Breast epithelium (tissue), 4 donors: Measurements from ENCODE around the gene GMPR. TPM values are rescaled to one million over a fixed set of nuclear protein-coding genes. Genes with fewer than 3 reads are reported as not detected.

Experiments
- DNase-seq, 2 donors: peaks; one replicate each; pipeline ENCODE4 v3.0.0-alpha.2; 2019; ENCODE audit warnings: low spot score in 2 of 2
- H3K27ac ChIP-seq, 2 donors: fragments of 200-600 bp; sonication (generic) in 1 of 2; one replicate each; pipeline ENCODE4 v1.5.1; 2016 to 2019; ENCODE audit warnings: mild to moderate bottlenecking in 1 of 2
- H3K27me3 ChIP-seq, 2 donors: fragments of 200-600 bp; sonication (generic) in 1 of 2; one replicate each; pipeline versions ENCODE4 v1.5.1 to v1.6.0; 2017 to 2019; ENCODE audit warnings: control low read depth in 1 of 2, mild to moderate bottlenecking in 1 of 2
- H3K36me3 ChIP-seq: fragments of 200-600 bp; one replicate; pipeline ENCODE4 v1.5.1; 2019
- H3K4me1 ChIP-seq, 2 donors: fragments of 200-600 bp; sonication (generic); one replicate each; pipeline ENCODE4 v1.5.1; 2016 to 2019; ENCODE audit warnings: control low read depth in 1 of 2
- H3K4me3 ChIP-seq, 3 donors: fragments of 200-600 bp; sonication (generic); 1 replicate in 2 of 3; 2 replicates in 1 of 3; pipeline ENCODE4 v1.5.1; 2016 to 2019; ENCODE audit warnings: mild to moderate bottlenecking in 3 of 3, moderate library complexity in 2 of 3
- H3K9me3 ChIP-seq, 2 donors: fragments of 200-600 bp; sonication (generic) in 1 of 2; one replicate each; pipeline ENCODE4 v1.5.1; 2016 to 2019; ENCODE audit warnings: control low read depth in 1 of 2
- CTCF ChIP-seq, 3 donors: fragments of 450-650 bp; IDR thresholded peaks; one replicate each; pipeline ENCODE4 v1.5.1; 2016 to 2017; ENCODE audit warnings: antibody characterized with exemption in 3 of 3, mild to moderate bottlenecking in 3 of 3, moderate library complexity in 3 of 3
- POLR2A ChIP-seq: fragments of 450-650 bp; IDR thresholded peaks from one replicate; pipeline ENCODE4 v1.6.1; 2016; ENCODE audit warnings: antibody characterized with exemption, mild to moderate bottlenecking, moderate library complexity
- POLR2AphosphoS5 ChIP-seq, 3 donors: sonication (generic); formaldehyde crosslinking; IDR thresholded peaks; one replicate each; pipeline ENCODE4 v1.6.1; 2017; ENCODE audit warnings: antibody characterized with exemption in 3 of 3
- intact Hi-C: fragments of 100-400 bp; cut with DNase I; formaldehyde crosslinking; loops from one replicate; pipeline ENCODE4 v1.15.1; 2023; ENCODE audit warnings: low total_unique reads
- total RNA-seq, 3 donors: library from RNA; depleted of rRNA; stranded (reverse); fragments of >200 nt; gene quantifications; one replicate each; pipeline ENCODE4 v1.1.0, GENCODE V29; 2016

The GMPR gene
- total RNA-seq, 3 donors from 2014 or later: 4.3 to 16.4 (median 5.9) TPM

DNA sequence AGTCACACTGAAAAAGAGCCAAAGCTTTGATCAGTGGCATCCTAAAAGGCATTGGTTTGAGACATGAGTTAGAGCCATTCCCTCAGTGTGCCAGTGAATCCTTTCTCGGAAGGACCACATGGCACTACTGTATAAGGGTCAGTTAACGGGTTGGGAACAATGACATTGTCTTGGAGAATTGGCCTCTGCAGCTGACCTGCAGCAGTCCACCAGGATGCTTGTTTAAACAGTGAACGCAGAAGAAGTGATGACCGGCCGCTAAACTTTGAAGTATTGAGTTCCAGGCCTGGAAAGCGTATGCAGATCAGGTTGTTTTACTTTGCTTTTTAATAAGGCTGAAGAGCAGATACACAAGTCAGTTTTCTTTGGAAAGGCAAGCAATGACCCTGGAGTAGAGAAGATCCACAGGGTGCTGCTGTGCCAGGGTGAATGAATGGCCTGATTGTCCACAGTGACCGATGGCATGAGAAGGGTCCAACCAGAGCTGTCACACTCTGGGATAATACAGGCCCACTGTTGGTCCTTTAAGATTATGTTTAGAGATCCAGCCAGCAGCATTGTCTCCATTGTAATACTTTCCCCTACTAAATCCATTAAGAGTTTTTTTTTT lies 57.8 kb downstream of the GMPR start:
- TF ChIP-seq POLR2AphosphoS5 (IDR thresholded peaks at IDR 0.05) (no peak), POLR2A (no peak), CTCF (IDR thresholded peaks at IDR 0.05) (no peak)
- Histone ChIP-seq H3K27ac (no peak overlapping the region), H3K4me3 (no peak overlapping the region), H3K36me3 (no peaks in the 10 kb centered on the region), H3K9me3 (no peaks in the 10 kb centered on the region), H3K27me3 (no peaks in the 10 kb centered on the region), H3K4me1 (no peaks in the 10 kb centered on the region)
- DNase-seq: no peak
- intact Hi-C loops: no loop called here

GRCh38 chr6:16299861-16300260 lies 61.5 kb downstream of the GMPR start:
- H3K27me3 ChIP-seq: no peaks in the 10 kb centered on the region
- H3K36me3 ChIP-seq: no peaks in the 10 kb centered on the region
- DNase-seq: no peak
- intact Hi-C loops: loop anchor here (5.0 kb wide), 1 partner anchor 403 kb away; no protein-coding TSS in a partner anchor
- H3K4me3 ChIP-seq: no peak overlapping the region
- no peak overlapping the region for H3K27ac ChIP-seq
- H3K4me1 ChIP-seq: no peaks in the 10 kb centered on the region
- H3K9me3 ChIP-seq: no peaks in the 10 kb centered on the region
- TF ChIP-seq CTCF (IDR thresholded peaks at IDR 0.05) (no peak), POLR2AphosphoS5 (IDR thresholded peaks at IDR 0.05) (no peak), POLR2A (no peak)

- Histone ChIP-seq H3K9me3 (no peaks in the 10 kb centered on the region), H3K27ac (no peak overlapping the region), H3K4me3 (no peak overlapping the region), H3K36me3 (no peaks in the 10 kb centered on the region), H3K4me1 (no peaks in the 10 kb centered on the region), H3K27me3 (no peaks in the 10 kb centered on the region)
- intact Hi-C loops: loop anchor here (5.0 kb wide), 1 partner anchor 404 kb away; no protein-coding TSS in a partner anchor
- DNase-seq: no peak
- TF ChIP-seq CTCF (IDR thresholded peaks at IDR 0.05): no peak
- no peak for TF ChIP-seq POLR2A
- TF ChIP-seq POLR2AphosphoS5 (IDR thresholded peaks at IDR 0.05): no peak
Measured at GRCh38 chr6:16301511-16301910, 63.1 kb downstream of the GMPR start.

GRCh38 chr6:16302721-16303552 lies 64.5 kb downstream of the GMPR start:
- H3K36me3 ChIP-seq: no peaks in the 10 kb centered on the region
- no peaks in the 10 kb centered on the region for H3K9me3 ChIP-seq
- no peak for TF ChIP-seq POLR2A
- TF ChIP-seq POLR2AphosphoS5 (IDR thresholded peaks at IDR 0.05): no peak
- no peak for TF ChIP-seq CTCF (IDR thresholded peaks at IDR 0.05)
- no peak overlapping the region for H3K4me3 ChIP-seq
- H3K27me3 ChIP-seq: no peaks in the 10 kb centered on the region
- H3K27ac ChIP-seq: no peak overlapping the region
- intact Hi-C loops: loop anchor here (5.0 kb wide), 1 partner anchor 406 kb away; no protein-coding TSS in a partner anchor
- H3K4me1 ChIP-seq: no peaks in the 10 kb centered on the region
- no peak for DNase-seq

GRCh38 chr6:16305246-16305725 lies 66.9 kb downstream of the GMPR start:
- DNase-seq: no peak
- H3K4me3 ChIP-seq: no peak overlapping the region
- H3K36me3 ChIP-seq: no peaks in the 10 kb centered on the region
- no peaks in the 10 kb centered on the region for H3K9me3 ChIP-seq
- TF ChIP-seq POLR2AphosphoS5 (IDR thresholded peaks at IDR 0.05) (no peak), CTCF (IDR thresholded peaks at IDR 0.05) (no peak)
- no peak overlapping the region for H3K27ac ChIP-seq
- intact Hi-C loops: no loop called here
- no peaks in the 10 kb centered on the region for H3K27me3 ChIP-seq
- no peaks in the 10 kb centered on the region for H3K4me1 ChIP-seq
